GM12874 (cell line): Measurements from ENCODE around the gene CRYGN.

Experiments
- CTCF ChIP-seq: IDR thresholded peaks from 2 replicates; pipeline ENCODE4 v1.5.1; 2011; ENCODE audit warnings: low read depth, mild to moderate bottlenecking, control low read depth, low read length, moderate library complexity; ENCODE audit not compliant: insufficient read depth

The CRYGN gene

GRCh38 chr7:151437159-151437553 lies 2.8 kb downstream of the CRYGN start:
- TF ChIP-seq CTCF, result no peak

- no peak for TF ChIP-seq CTCF
These were observed 3.3 kb downstream of the CRYGN start for GRCh38 chr7:151436446-151437158.

- TF ChIP-seq CTCF, result no peak
These were observed 4.0 kb downstream of the CRYGN start for GRCh38 chr7:151435971-151436370.

- TF ChIP-seq CTCF, result no peak
These were observed 4.6 kb downstream of the CRYGN start for GRCh38 chr7:151435103-151435916.

- TF ChIP-seq CTCF, result no peak
These were observed 5.4 kb downstream of the CRYGN start for GRCh38 chr7:151434549-151434948.

- TF ChIP-seq CTCF, result no peak
These were observed 6.1 kb downstream of the CRYGN start for GRCh38 chr7:151433721-151434400.
